GM06990 (cell line): ENCODE results near the gene ZDHHC21.

ENCODE experiments used
- DNase-seq: peaks from one replicate; pipeline ENCODE4 v3.0.0-alpha.2; 2011; ENCODE audit not compliant: insufficient read length; ENCODE audit errors: extremely low read depth
- H3K27me3 ChIP-seq: replicated peaks from 2 replicates; pipeline ENCODE4 v1.6.0; 2011; ENCODE audit warnings: low read length; ENCODE audit not compliant: control insufficient read depth, insufficient read depth
- H3K36me3 ChIP-seq: 2 replicates; pipeline ENCODE4 v1.5.1; 2011; ENCODE audit warnings: low read length; ENCODE audit not compliant: control insufficient read depth, insufficient read depth
- H3K4me3 ChIP-seq: replicated peaks from 2 replicates; pipeline ENCODE4 v1.5.1; 2011; ENCODE audit warnings: low read depth, mild to moderate bottlenecking, control low read depth, low read length
- CTCF ChIP-seq: IDR thresholded peaks from 2 replicates; pipeline ENCODE4 v1.5.1; 2011; ENCODE audit warnings: low read length, control low read depth, mild to moderate bottlenecking, inconsistent platforms; ENCODE audit not compliant: insufficient read depth, poor library complexity, severe bottlenecking

The ZDHHC21 gene

GRCh38 chr9:14593406-14593805 lies 99.8 kb downstream of the ZDHHC21 start:
- TF ChIP-seq CTCF = no peak
- no peak for DNase-seq
- Histone ChIP-seq H3K27me3 (no peaks in the 10 kb centered on the region), H3K36me3 (peaks cover 3% of the 10 kb centered on the region), H3K4me3 (no peak overlapping the region)

GRCh38 chr9:14591411-14591810 lies 101.8 kb downstream of the ZDHHC21 start:
- Histone ChIP-seq H3K36me3 (peaks cover 3% of the 10 kb centered on the region), H3K27me3 (no peaks in the 10 kb centered on the region), H3K4me3 (no peak overlapping the region)
- DNase-seq = no peak
- TF ChIP-seq CTCF = no peak

GRCh38 chr9:14585730-14586473 lies 107.3 kb downstream of the ZDHHC21 start:
- Histone ChIP-seq H3K4me3 (no peak overlapping the region), H3K36me3 (no peaks in the 10 kb centered on the region), H3K27me3 (no peaks in the 10 kb centered on the region)
- peak; percentile 57 for DNase-seq
- no peak for TF ChIP-seq CTCF

GRCh38 chr9:14584571-14584970 lies 108.7 kb downstream of the ZDHHC21 start:
- no peak for DNase-seq
- Histone ChIP-seq H3K36me3 (no peaks in the 10 kb centered on the region), H3K4me3 (no peak overlapping the region), H3K27me3 (no peaks in the 10 kb centered on the region)
- TF ChIP-seq CTCF = no peak

- Histone ChIP-seq H3K36me3 (no peaks in the 10 kb centered on the region), H3K27me3 (no peaks in the 10 kb centered on the region), H3K4me3 (no peak overlapping the region)
- TF ChIP-seq CTCF = no peak
- DNase-seq = no peak
Observed at GRCh38 chr9:14578030-14578429, 115.2 kb downstream of the ZDHHC21 start.

GRCh38 chr9:14574173-14574572 lies 119.1 kb downstream of the ZDHHC21 start:
- H3K36me3 ChIP-seq = no peaks in the 10 kb centered on the region
- H3K27me3 ChIP-seq = no peaks in the 10 kb centered on the region
- no peak for DNase-seq
- no peak overlapping the region for H3K4me3 ChIP-seq
- TF ChIP-seq CTCF = no peak
